CD4-positive, alpha-beta T cell treated with Interferon gamma for 1 hour (primary cell): Measurements from ENCODE around the gene CABP4.

ENCODE experiments used
- DNase-seq: peaks from one replicate; pipeline ENCODE4 v3.0.0-alpha.2; 2020

The CABP4 gene

DNA sequence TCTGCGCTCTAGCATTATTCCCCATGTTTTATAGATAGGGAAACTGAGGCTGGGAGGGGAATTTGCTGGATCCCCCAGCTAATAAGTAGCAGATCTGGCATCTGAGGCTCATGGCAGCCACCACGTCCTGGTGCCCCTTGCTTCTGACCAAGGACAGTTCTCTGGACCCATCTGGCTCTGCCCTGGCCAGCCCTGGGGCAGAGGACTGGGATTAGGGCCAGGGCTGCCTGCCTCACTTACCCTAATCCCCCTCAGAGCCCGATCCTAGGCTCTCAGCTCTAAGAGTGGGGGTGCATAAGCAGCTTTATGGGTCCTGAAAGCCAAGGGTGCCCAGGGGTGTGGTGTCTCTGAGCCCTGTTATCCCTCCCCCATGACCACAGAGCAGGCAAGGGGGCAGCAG, at the start of gene CABP4:
Gene CABP4 (plus strand): TSS at position 301 of the 400 bp plus-strand sequence. CDS start 70 bp downstream, at position 371.
- DNase-seq = no peak

DNA sequence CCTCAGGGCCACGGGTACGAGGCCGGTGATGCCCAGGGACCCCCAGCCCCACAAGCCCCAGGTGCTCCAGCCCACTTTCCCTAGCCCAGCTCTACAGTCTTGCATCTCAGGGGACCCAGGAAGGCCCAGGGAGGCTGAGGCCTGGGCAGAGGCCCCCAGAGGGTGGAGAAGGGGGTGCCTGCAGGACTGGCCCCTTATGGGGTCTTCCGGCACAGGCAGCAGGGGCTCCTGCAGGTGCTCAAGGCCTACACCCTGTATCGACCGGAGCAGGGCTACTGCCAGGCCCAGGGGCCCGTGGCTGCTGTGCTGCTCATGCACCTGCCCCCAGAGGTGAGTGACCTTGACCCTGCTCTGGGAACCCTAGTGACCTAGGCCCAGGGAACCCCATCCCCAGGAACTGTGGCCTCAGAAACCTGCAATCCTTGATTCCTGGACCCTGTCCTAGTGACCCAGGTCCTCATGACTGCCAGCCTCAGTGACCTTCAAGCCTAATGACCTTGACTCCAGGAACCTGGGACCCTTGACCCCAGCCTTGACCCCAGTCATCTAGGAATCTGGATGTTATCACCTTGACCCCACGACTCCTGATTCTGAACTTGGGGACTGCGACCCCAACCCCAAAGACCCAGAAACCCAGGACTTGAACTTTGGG, 49.3 kb upstream of the CABP4 start:
- DNase-seq = no peak

DNA sequence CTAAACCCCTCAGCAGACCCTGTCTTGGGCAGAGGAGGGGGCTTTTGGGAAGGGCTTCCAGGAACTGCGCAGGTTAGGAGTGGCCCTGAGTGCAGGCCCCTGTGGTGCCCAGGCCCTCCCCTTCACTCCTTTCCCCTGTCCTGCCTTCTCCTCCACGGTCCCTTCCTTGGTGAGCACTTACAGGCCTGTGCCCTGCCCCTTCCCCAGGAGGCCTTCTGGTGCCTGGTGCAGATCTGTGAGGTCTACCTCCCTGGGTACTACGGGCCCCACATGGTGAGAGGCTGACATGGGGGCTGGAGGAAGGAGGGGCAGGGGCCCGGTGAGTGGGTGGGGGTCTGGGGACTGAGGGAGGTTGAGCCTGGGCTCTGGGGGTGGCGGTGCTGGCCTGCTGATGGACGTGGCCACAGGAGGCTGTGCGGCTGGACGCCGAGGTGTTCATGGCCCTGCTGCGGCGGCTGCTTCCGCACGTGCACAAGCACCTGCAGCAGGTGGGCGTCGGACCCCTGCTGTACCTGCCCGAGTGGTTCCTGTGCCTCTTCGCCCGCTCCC, 48.7 kb upstream of the CABP4 start:
- no peak for DNase-seq

DNA sequence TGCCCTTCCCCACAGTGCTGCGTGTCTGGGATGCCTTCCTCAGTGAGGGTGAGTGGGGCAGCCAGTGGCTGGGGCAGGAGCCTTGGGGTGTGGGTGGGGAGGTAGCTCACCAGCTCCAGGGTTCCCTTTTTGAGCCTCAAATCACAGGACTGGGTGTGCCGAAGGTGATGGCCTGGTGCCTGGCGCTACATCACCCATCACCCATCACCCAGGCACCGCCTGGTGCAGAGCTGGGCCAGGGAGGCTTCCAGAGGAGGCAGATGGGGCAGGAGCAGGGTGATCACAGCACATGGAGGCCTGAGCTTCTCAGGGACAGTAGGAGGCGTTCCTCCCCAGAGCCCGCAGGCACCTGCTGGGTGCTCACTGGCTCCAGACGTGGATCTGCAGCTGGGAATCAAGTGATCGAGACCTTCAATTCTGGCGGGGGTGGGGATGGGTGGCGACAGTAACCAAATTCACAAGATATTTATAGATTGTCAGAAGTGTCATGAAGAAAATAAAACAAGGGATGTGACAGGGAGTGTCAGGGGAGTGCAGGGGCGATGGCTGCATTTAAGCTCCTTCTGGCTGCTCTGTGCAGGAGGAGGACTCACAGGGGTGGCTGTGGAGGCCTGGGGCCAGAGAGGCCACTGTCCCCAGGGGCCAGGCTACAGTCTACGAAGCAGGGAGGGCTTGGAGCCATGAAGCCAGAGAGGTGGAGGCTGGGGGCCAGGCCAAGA, 48.0 kb upstream of the CABP4 start:
- no peak for DNase-seq

DNA sequence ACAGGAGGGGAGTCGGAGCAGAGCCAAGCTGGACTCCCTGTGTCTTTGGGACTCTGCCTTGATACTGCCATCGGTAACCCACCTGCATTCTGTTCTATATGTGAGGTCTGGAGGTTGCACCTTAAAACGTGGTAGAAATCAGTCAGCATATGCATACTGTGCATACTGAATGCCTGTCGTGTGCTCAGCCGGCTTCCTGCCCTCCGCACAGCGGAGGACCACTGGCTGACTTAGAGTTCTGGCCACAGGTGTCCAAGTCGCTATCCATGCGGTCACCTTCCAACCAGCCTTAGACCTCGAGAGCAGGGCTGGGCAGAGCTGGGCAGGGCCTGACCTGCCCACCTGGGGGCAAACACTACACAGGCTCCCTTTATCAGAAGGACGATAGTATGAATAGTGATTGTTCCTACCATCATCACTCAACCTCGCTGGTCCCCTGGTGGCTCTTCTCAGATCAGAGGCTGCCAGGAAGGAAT, 47.4 kb upstream of the CABP4 start:
- DNase-seq = no peak

DNA sequence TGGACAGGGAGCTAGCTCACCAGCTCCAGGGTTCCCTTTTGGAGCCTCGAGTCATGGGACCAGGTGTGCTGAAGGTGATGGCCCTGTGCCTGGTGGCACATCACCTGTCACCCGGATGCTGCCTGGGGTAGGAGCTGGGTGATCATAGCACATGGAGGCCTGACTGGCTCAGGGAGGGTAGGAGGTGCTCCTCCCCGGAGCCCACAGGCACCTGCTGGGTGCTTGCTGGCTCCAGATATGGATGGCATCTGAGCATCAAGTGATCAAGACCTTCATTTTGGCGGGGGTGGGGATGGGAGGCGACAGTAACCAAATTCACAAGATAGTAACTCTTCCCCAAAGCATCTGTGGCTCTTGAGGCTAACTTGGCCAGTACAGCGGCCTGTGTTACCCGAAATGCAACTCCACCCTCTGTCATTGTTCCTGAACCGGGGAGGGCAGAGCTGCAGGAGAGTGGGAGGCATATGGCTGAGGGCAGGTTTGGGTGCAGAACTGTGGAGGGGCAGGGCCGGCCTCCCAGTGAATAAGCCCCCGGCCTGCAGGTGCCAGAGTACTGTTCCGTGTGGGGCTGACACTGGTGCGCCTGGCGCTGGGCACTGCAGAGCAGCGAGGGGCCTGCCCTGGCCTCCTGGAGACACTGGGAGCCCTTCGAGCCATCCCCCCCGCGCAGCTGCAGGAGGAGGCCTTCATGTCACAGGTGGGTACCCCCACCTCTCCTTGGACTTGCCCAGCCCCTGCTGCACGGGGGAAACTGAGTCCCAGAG, 46.5 kb upstream of the CABP4 start:
- DNase-seq = no peak

DNA sequence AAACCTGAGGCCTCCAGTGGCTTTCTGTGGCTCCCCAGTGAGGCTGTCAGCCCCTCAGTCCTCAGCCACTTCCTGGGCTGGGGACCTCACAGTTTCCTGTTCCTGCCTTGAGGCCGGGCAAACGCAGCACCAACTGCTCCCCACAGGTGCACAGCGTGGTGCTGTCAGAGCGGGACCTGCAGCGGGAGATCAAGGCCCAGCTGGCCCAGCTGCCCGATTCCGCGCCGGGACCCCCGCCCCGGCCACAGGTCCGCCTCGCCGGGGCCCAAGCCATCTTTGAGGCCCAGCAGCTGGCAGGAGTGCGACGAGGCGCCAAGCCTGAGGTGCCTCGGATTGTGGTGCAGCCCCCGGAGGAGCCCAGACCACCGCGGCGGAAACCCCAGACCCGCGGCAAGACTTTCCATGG, 45.9 kb upstream of the CABP4 start:
- DNase-seq = peak; percentile 76

DNA sequence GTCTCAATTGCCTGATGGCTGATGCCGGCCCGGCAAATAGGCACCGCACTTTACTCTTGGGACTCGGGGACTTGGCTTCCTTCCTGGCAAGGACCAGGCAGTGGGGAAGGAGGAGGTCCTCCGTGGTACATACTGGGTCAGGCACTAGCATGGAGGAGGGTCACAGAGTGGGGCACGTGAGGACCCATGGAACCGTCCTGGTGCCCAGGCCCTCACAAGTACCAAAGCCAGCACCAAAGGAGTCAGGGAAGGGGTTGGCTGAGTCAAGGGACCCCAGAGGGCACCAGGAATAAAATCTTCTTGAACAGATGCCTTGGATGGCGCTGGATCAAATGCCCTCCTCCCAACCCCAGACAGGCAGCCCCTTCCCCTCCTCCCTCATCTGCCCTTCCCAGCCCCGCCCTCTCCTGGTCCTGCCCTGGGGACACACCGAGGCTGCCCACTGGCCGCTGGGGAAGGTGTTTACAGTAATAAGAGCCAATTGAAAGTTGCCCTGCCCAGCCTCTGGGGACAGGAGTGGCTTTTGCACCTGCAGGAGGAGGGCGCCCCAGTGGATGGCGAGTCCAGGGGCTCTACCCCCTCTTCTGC, 45.3 kb upstream of the CABP4 start:
- DNase-seq = peak; percentile 45

DNA sequence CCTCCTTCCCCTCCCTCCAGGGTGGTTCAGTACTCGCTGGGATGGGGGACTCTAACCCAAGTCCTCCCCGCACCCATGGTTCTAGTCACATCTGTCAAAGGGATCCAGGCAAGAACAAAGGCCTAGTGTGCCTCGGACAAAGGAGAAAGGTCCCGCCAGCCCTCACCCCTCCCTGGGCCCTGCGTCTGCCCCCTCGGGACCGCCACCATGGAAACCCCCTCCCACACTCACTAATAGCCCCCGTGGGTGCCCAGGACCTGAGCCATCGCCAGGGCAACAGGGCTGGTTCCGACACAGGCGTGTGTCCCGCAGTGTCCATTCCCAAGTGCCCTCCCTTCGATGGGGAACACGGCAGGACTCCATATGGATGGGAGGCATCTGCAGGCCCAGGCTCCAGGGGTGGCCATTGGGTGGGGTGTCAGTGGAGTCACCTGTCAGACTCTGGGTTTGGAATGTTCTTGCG, 44.8 kb upstream of the CABP4 start:
- no peak for DNase-seq

DNA sequence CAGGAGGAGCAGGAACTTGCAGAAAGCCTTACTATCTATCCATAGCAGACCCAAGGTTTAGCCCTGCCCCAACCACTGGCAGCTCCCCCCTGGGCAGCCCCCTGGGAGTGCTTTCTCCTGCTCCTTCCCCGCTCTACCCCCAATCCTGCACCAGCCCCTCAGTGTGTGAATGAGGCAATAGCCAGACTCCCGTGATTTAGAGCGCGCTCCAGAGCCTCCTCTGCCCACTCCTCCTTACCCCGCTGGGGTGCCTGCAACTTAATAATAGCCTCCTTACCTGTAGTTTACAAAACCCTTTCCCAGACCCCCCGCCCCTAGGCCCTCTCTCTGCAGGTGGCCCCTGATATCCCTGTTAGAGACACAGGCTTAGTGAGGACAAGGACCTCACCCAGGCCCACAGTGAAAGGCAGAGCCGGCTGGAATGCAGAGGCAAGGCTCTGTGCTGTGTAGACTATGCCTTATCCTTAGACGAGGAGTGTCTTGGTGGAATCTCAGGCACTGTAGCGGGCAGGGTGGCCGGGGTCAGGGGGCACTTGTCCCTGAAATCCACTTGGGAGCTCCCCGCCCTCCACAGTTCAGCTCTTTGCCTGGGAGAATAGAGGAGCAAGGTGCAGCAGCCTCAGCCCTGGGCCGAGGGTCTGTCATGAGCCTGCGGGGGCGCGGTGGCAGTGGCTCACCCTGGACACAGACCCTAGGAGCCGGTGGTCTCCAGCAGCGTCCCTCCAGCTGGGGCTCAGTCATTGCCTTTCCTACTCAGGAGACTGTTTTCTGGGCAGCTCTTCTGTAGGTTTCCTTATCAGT, 44.0 kb upstream of the CABP4 start:
- no peak for DNase-seq

DNA sequence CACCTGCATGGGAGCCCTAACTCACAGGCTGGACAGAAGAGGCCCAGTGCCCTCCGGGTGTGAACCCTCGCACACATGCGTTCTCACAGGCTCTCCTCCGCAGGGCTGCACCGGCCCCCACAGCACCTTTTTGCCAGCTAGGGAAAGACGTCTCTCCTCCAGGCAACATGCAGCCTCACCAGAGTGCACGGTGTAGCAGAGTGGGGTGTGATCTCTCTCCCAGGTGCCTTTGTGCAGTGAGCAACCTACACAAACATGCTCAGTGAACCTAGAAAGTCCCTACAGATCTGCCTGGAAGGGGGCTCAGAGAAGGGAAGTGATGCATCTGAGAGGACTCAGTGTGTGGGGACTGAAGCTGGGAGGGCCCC, 43.4 kb upstream of the CABP4 start:
- DNase-seq = no peak

DNA sequence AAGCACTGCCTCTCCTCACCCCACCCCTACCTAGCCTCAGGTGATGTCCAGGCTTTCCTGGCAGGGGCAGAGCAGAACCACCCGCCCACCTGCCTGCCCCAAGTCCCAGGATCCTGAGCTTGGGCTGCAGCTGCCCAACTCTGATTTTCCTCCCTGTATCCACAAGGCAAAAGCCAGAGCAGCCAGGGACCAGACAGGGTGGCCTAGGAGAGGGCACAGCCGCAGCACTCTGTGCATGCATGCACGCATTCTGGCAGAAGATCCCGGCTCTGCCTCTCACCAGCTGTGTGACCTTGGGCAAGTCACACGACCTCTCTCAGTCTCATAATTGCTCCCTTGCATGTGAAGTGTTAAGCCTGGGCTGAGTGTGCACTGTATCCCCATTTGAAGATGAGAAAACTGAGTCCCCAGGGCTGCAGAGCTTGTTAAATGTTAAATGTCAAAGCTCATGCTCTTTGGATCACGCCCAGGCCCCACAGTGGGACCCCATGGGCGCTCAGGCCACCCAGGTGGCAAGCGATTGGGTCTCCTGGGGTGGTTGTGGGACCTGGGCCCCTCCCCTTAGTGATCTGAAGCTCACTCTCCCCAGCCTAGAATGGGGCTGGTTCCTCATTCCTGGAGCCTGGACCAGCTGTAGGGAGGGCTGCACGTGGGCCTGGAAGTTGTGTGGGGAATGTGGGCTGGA, 42.5 kb upstream of the CABP4 start:
- no peak for DNase-seq

DNA sequence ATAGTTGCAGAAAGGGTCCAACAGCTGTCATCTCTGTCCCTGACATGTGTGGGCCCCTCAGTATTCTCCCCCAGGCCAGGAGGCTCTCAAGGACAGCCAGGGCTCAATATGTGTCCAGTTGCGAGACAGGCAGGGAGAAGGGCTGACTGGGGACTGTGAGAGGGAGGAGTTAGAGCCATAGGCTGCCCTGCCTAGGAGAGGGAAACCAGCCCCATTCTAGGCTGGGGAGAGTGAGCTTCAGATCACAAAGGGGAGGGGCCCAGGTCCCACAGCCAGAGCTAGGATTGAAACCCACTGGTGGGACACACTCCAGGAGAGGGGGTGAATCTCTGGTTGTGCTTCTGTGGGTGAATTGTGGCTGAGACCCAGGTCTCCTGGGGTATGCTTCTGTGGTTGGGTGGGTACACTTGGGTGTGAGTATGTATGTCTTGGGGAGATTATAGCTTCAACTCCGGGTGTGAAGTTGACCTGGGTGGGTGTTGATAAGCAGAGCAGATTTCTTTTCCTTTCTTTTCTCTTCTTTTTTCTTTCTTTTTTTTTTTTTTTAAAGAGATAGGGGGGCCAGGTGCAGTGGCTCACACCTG, 41.8 kb upstream of the CABP4 start:
- DNase-seq = no peak

DNA sequence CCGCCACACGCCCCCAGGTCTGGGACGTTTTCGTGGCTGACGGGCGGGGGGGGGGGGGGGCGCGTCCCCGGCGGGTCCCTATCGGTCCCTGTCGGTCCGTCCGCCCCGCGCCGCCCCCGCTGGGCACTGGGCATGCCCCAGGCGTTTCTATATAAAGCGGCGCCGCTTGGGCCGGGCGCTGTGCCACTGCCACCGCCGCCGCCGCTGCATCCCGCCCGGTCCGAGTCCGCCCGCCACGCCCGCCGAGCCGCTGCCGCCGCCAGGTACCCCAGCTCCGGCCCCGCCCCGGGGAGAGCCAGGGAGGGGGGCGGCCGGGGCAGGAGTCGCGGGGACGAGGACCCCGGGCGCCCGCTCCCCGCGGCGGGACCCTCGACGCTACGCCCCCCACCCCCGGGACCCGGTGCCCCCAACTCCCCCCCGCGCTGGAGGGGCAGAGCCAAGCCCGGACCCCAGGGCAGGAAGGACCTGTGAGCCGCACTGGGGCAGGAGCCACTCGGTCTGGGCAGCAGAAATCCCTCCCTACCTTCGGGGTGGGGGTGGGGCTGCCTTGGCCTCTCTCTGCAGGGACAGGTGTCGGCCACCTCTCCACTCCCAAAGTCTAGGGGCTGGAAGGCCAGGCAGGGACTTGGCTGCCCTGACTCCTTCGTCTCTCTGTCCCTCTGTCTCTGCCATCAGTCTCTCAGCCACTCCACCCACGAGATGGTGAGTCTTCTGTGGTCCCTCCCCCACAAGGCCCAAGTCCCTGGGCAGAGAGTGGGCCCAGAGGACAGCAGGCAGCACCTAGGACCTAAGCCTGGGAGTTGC, 39.5 kb upstream of the CABP4 start, which contains the start of gene CARNS1:
Gene CARNS1 (plus strand): TSS at position 178 of the 804 bp plus-strand sequence. CDS start 522 bp downstream, at position 700.
- DNase-seq = no peak

DNA sequence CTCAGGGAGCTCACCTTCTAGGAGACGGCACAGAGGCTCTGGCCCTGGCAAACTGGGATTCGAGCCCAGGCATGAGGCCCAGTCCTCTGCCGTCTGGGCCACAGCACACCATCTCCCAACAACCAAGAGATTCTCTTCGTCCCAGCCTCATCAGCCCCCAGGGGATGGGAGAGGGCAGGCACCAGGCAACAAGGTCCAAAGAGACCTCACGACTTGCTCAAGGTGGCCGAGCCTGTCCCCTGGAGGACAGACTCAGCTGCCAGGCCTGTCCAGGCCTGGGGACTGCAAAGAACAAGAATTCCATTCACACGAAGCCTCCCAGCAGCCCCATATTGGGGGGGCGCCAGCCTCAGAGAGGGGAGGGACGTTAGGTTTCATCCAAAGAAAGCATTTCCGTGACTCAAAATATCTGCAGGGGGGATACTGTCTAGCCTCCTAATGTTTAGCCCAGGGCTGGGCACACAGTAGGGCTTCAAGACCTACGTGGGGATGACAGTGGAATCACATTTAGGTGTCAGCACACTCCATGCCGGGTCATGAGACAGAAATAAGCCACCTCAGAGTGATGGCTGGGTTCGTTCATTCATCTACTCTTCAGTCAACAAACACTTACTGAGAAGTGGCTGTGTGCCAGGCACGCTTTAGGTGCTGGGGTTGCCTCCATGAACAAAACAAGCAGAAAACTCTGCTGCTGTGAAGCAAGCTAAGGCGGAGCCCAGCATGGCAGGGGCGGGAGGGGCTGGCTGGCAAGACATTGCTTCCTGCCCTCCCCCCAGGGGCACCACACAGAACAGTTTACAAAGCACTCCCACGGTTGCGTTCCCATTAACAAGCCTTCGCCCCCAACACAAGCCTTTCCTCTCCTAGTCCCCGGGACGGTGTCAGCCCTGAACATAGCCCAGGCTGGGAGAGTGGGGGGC, 38.5 kb upstream of the CABP4 start:
- peak; percentile 86 for DNase-seq

DNA sequence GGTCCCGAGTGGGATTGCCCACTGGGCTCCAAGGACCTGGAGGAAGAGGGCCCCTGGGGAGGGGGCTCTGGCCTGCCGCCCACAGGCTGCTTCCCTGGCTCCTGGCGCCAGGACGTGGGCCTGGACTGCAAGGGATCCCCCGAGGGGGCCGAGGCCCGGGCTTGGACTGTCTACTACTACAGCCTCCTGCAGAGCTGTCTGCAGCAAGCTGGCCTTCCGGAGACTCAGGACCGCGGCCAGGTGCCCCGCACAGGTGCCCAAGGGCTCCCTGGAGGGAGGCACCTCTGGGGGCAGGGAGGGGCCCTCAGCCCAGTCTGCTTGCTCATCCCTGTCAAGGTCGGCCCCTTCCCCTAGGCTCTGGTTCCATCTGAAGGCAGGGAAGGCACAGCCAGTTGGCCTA, 37.7 kb upstream of the CABP4 start:
- DNase-seq = no peak

DNA sequence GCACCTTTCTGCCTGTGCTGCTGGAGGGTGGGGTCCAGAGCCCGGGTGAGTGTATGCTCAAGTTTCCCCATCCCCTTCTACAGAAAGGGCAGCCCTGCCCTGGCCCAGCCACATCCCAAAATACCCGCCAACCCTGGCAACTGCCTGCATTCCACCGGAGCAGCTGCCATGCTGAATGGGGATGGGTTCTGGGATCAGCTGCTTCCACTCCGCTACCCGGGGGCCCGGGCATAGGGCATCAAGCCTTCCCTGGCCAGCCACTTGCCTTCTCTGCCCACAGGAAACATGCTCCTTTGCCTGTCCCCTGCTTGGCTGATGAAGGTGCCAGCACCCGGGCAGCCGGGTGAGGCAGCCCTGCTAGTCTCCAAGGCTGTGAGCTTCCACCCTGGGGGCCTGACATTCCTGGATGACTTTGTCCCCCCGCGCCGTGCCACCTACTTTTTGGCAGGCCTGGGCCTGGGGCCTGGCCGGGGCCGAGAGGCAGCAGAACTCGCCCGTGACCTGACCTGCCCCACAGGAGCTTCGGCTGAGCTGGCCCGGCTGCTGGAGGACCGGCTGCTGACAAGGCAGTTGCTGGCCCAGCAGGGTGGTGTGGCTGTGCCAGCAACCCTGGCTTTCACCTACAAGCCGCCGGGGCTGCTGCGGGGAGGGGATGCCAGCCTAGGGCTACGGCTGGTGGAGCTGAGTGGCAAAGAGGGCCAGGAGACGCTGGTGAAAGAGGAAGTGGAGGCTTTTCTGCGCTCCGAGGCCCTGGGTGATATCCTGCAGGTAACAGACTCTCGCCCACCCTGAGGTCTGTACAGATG, 36.5 kb upstream of the CABP4 start:
- peak; percentile 63 for DNase-seq
